Caco-2 (cell line): ENCODE results near the gene SLC43A3. TPM values are rescaled to one million over a fixed set of nuclear protein-coding genes. Genes with fewer than 3 reads are reported as not detected.

Experiments used
- BruUV-seq: library from RNA; stranded (reverse); fragments of 400-500 nt; replicated peaks from 2 replicates; lab custom pipeline; 2021; lab: Mats Ljungman, UMichigan
- CTCF ChIA-PET: fragments of 300-600 bp; sonication (Branson Sonifier 250); formaldehyde crosslinking; loops from one replicate; lab custom pipeline; 2022; ENCODE audit warnings: antibody characterized with exemption; lab: Charles Lee
- POLR2A ChIA-PET: fragments of 300-600 bp; sonication (Branson Sonifier 250); formaldehyde crosslinking; loops from one replicate; lab custom pipeline; 2022; ENCODE audit warnings: antibody characterized with exemption; lab: Charles Lee
- DNase-seq, 2 experiments: peaks; one replicate each; pipeline versions ENCODE4 v3.0.0 to v3.0.0-alpha.2; 2020 to 2022
- H3K27me3 ChIP-seq: replicated peaks from 2 replicates; pipeline ENCODE4 v1.6.0; 2011; ENCODE audit warnings: low read length; ENCODE audit not compliant: control insufficient read depth, insufficient read depth
- H3K36me3 ChIP-seq: 2 replicates; pipeline ENCODE4 v1.5.1; 2011; ENCODE audit warnings: low read length; ENCODE audit not compliant: control insufficient read depth, insufficient read depth
- H3K4me1 ChIP-seq: fragments of 250-450 bp; sonication (Bioruptor Pico); 2 replicates; pipeline ENCODE4 v1.5.1; 2020; ENCODE audit warnings: mild to moderate bottlenecking
- H3K4me3 ChIP-seq: 2 replicates; pipeline ENCODE4 v1.5.1; 2011; ENCODE audit warnings: low read depth, mild to moderate bottlenecking, control low read depth, low read length
- H3K9me3 ChIP-seq: fragments of 250-450 bp; sonication (Bioruptor Pico); 2 replicates; pipeline ENCODE4 v1.5.1; 2020; ENCODE audit warnings: mild to moderate bottlenecking, moderate library complexity
- H3K27ac Mint-ChIP-seq: one replicate; pipeline ENCODE4 v1.8.0; 2022; ENCODE audit warnings: mixed read lengths; ENCODE audit not compliant: unreplicated experiment
- H3K27me3 Mint-ChIP-seq: one replicate; pipeline ENCODE4 v1.8.0; 2022; ENCODE audit warnings: mixed read lengths; ENCODE audit not compliant: insufficient read depth, unreplicated experiment
- H3K36me3 Mint-ChIP-seq: one replicate; pipeline ENCODE4 v1.8.0; 2022; ENCODE audit warnings: mild to moderate bottlenecking, mixed read lengths; ENCODE audit not compliant: insufficient read depth, unreplicated experiment
- H3K4me1 Mint-ChIP-seq: one replicate; pipeline ENCODE4 v1.8.0; 2022; ENCODE audit warnings: low read depth, mixed read lengths; ENCODE audit not compliant: unreplicated experiment
- H3K4me3 Mint-ChIP-seq: one replicate; pipeline ENCODE4 v1.8.0; 2022; ENCODE audit warnings: mild to moderate bottlenecking, moderate library complexity, mixed read lengths; ENCODE audit not compliant: unreplicated experiment
- H3K9me3 Mint-ChIP-seq: one replicate; pipeline ENCODE4 v1.8.0; 2022; ENCODE audit warnings: mixed read lengths; ENCODE audit not compliant: unreplicated experiment
- CTCF ChIP-seq, 2 experiments: fragments of 200-600 bp in 1 of 2; IDR thresholded peaks; 1 replicate in 1 of 2; 2 replicates in 1 of 2; pipeline versions ENCODE4 v1.5.1 to v1.8.0; 2011 to 2022; ENCODE audit warnings: antibody characterized with exemption in 1 of 2, control low read depth in 1 of 2, inconsistent platforms in 1 of 2, low read depth in 1 of 2, low read length in 1 of 2, mild to moderate bottlenecking in 1 of 2, moderate library complexity in 1 of 2; ENCODE audit not compliant: insufficient read depth in 1 of 2, severe bottlenecking in 1 of 2, unreplicated experiment in 1 of 2
- intact Hi-C: fragments of 100-400 bp; cut with micrococcal nuclease; formaldehyde crosslinking; loops from one replicate; pipeline ENCODE4 v1.10.0; 2022; ENCODE audit not compliant: unreplicated experiment
- total RNA-seq: library from RNA; stranded (reverse); gene quantifications from 2 replicates; pipeline ENCODE4 v1.2.3, GENCODE V29; 2022

The SLC43A3 gene
- total RNA-seq, 1 experiment from 2014 or later, result not detected

- no peaks in the 10 kb centered on the region for H3K36me3 Mint-ChIP-seq
- no peaks in the 10 kb centered on the region for H3K9me3 ChIP-seq
- H3K9me3 Mint-ChIP-seq, result no peaks in the 10 kb centered on the region
- no peak overlapping the region for H3K4me3 ChIP-seq
- peaks cover 10% of the 10 kb centered on the region for H3K4me1 Mint-ChIP-seq
- no peaks in the 10 kb centered on the region; the same call in 1 of the 2 replicates for H3K27me3 ChIP-seq
- no peak overlapping the region for H3K27ac Mint-ChIP-seq
- ChIA-PET POLR2A (no interaction called here), CTCF (interaction anchor here (0.7 kb wide), 1 partner anchor 98 kb away, joined by 5 read pairs; the partner anchor contains the start of gene TIMM10)
- no peaks in the 10 kb centered on the region for H3K36me3 ChIP-seq
- H3K27me3 Mint-ChIP-seq, result peaks cover 2% of the 10 kb centered on the region
- DNase-seq, result no peak
- no peak for TF ChIP-seq CTCF (IDR thresholded peaks at IDR 0.05; ENCODE audit: insufficient read depth in 1 of 2, low read depth in 1 of 2, low read length in 1 of 2, severe bottlenecking in 1 of 2, unreplicated experiment in 1 of 2)
- H3K4me3 Mint-ChIP-seq, result no peak overlapping the region
- H3K4me1 ChIP-seq, result 0 out of 2 replicates have a peak, but pooled peaks cover 4% of the 10 kb centered on the region
- intact Hi-C loops, result loop anchor here (5.0 kb wide), 1 partner anchor 70 kb away; no protein-coding TSS in a partner anchor
- no TSS peak for BruUV-seq
Observed at GRCh38 chr11:57432149-57432561, 5.2 kb upstream of the SLC43A3 start.

- Histone ChIP-seq H3K4me1 (0 out of 2 replicates have a peak, but pooled peaks cover 4% of the 10 kb centered on the region), H3K36me3 (no peaks in the 10 kb centered on the region), H3K9me3 (no peaks in the 10 kb centered on the region), H3K27me3 (no peaks in the 10 kb centered on the region; the same call in 1 of the 2 replicates), H3K4me3 (no peak overlapping the region)
- no TSS peak for BruUV-seq
- intact Hi-C loops, result loop anchor here (5.0 kb wide), 1 partner anchor 69 kb away; no protein-coding TSS in a partner anchor
- Mint-ChIP-seq H3K9me3 (no peaks in the 10 kb centered on the region), H3K4me3 (no peak overlapping the region), H3K36me3 (no peaks in the 10 kb centered on the region), H3K4me1 (peaks cover 10% of the 10 kb centered on the region), H3K27me3 (peaks cover 2% of the 10 kb centered on the region), H3K27ac (no peak overlapping the region)
- TF ChIP-seq CTCF (IDR thresholded peaks at IDR 0.05; ENCODE audit: insufficient read depth in 1 of 2, low read depth in 1 of 2, low read length in 1 of 2, severe bottlenecking in 1 of 2, unreplicated experiment in 1 of 2), result no peak
- POLR2A ChIA-PET, result no interaction called here
- CTCF ChIA-PET, result interaction anchor here (0.5 to 1.1 kb wide), 3 partner anchors 29 to 88 kb away, joined by 3 to 7 read pairs (median 4); partner anchors contain the start of gene RTN4RL2
- no peak for DNase-seq
Observed at GRCh38 chr11:57430952-57431351, 4.0 kb upstream of the SLC43A3 start.

- H3K4me1 Mint-ChIP-seq, result peaks cover 7% of the 10 kb centered on the region
- Histone ChIP-seq H3K4me3 (no peak overlapping the region), H3K36me3 (no peaks in the 10 kb centered on the region), H3K27me3 (no peaks in the 10 kb centered on the region; the same call in 1 of the 2 replicates), H3K9me3 (no peaks in the 10 kb centered on the region), H3K4me1 (0 out of 2 replicates have a peak, but pooled peaks cover under 1% of the 10 kb centered on the region)
- DNase-seq, result no peak
- no peak for TF ChIP-seq CTCF (IDR thresholded peaks at IDR 0.05; ENCODE audit: insufficient read depth in 1 of 2, low read depth in 1 of 2, low read length in 1 of 2, severe bottlenecking in 1 of 2, unreplicated experiment in 1 of 2)
- H3K27me3 Mint-ChIP-seq, result peaks cover 2% of the 10 kb centered on the region
- H3K4me3 Mint-ChIP-seq, result no peak overlapping the region
- BruUV-seq, result no TSS peak
- intact Hi-C loops, result loop anchor here (5.0 kb wide), 1 partner anchor 68 kb away; no protein-coding TSS in a partner anchor
- CTCF ChIA-PET, result interaction anchor here (0.9 to 1.1 kb wide), 2 partner anchors 84 to 87 kb away, joined by 3 to 4 read pairs; no protein-coding TSS in a partner anchor
- POLR2A ChIA-PET, result no interaction called here
- H3K9me3 Mint-ChIP-seq, result no peaks in the 10 kb centered on the region
- H3K36me3 Mint-ChIP-seq, result no peaks in the 10 kb centered on the region
- H3K27ac Mint-ChIP-seq, result no peak overlapping the region
Observed at GRCh38 chr11:57429946-57430345, 3.0 kb upstream of the SLC43A3 start.
